Skeletal muscle tissue (tissue), 4 donors: Measurements from ENCODE around the gene TTC27. TPM values are rescaled to one million over a fixed set of nuclear protein-coding genes. Genes with fewer than 3 reads are reported as not detected.

Experiments
- H3K27ac ChIP-seq: one replicate; pipeline ENCODE4 v1.7.0; 2013; ENCODE audit warnings: mild to moderate bottlenecking, low read depth, low read length, inconsistent platforms
- H3K27me3 ChIP-seq, 3 donors: one replicate each; pipeline ENCODE4 v1.7.0; 2013; ENCODE audit warnings: low read length in 3 of 3; ENCODE audit not compliant: control insufficient read depth in 3 of 3, insufficient read depth in 3 of 3
- H3K36me3 ChIP-seq, 3 donors: one replicate each; pipeline ENCODE4 v1.7.0; 2013; ENCODE audit warnings: low read length in 3 of 3; ENCODE audit not compliant: control insufficient read depth in 3 of 3, insufficient read depth in 3 of 3
- H3K4me1 ChIP-seq, 3 donors: one replicate each; pipeline ENCODE4 v1.7.0; 2013; ENCODE audit warnings: low read length in 3 of 3, mild to moderate bottlenecking in 3 of 3; ENCODE audit not compliant: control insufficient read depth in 3 of 3, insufficient read depth in 3 of 3
- H3K4me3 ChIP-seq, 3 donors: one replicate each; pipeline ENCODE4 v1.7.0; 2013; ENCODE audit warnings: low read length in 3 of 3
- H3K9ac ChIP-seq, 3 donors: one replicate each; pipeline ENCODE4 v1.7.0; 2013; ENCODE audit warnings: low read length in 3 of 3, mild to moderate bottlenecking in 3 of 3, moderate library complexity in 2 of 3, low read depth in 1 of 3
- H3K9me3 ChIP-seq, 3 donors: one replicate each; pipeline ENCODE4 v1.7.0; 2013; ENCODE audit warnings: low read length in 3 of 3; ENCODE audit not compliant: control insufficient read depth in 3 of 3
- total RNA-seq: library from RNA; depleted of rRNA; stranded (reverse); fragments of >200 nt; gene quantifications from one replicate; pipeline ENCODE4 v1.2.3, GENCODE V29; 2014
- donor health status: Osteomylitis.

Gene TTC27
- total RNA-seq, 1 donor from 2014 or later, result 23.5 TPM

DNA sequence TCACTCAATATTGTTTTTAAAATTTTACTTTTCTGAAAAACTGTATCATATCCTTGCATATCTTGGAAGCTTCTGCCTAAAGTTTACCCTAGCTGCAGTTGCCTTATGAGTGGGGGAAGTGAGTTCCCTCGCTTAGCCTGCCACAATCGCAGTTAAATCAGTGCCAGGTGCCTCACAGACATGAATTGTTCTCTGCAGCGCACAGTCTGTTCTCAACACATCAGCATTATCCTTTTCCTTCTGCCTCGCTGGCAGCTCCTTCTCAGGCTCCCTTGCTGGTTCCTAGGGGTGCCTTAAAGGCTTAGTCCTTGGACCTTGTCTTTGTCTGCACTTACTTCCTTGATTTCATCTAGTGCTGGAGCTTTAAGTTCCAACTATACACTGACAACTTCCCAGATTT lies 132.8 kb downstream of the TTC27 start:
- no peaks in the 10 kb centered on the region for H3K4me1 ChIP-seq
- no peak overlapping the region for H3K9ac ChIP-seq
- peaks cover 0 to 14% (median 3%) of the 10 kb centered on the region in 3 donors for H3K36me3 ChIP-seq
- no peak overlapping the region for H3K27ac ChIP-seq
- H3K27me3 ChIP-seq, result no peaks in the 10 kb centered on the region
- no peak overlapping the region for H3K4me3 ChIP-seq
- H3K9me3 ChIP-seq, result no peaks in the 10 kb centered on the region

DNA sequence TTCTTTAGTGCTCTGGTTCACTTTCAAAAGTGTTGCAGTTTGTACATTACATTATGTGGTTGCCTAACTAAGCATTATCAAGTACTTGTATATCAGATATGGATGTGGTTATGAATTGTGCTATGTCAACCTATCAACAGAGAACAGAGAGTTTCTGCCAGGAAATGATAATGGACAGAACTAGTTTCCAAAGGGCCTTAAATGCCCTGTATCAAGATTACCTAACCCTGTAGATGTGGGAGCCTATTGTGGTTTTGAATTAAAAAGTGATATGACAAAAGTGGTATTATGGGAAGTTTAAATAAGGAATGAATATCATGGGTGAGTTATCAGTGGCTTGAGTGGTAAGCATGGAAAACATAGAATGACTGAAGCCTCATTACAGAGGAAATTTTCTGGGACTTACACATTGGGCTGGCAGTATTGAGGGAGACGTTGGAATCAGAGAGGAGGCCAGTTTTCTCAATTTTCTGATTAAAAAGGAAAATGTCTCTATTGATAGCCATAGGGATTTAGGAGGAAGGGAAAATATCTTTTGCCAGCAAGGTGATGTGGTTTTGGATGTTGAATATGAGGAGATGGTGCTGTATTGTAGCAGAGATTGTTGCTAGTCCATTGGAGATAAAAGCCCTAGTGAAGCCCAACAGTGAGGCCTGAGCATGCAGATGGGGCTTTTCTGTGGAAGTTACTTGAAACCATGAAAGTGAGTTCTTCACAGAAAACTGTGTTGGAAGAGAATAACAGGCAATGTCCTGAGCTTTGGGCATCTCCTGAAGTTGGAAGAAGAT lies 140.7 kb downstream of the TTC27 start:
- Histone ChIP-seq H3K9me3 (no peaks in the 10 kb centered on the region), H3K27ac (no peak overlapping the region), H3K4me1 (peaks cover 0 to 3% (median 2%) of the 10 kb centered on the region in 3 donors), H3K27me3 (no peaks in the 10 kb centered on the region), H3K4me3 (no peak overlapping the region), H3K36me3 (no peaks in the 10 kb centered on the region), H3K9ac (no peak overlapping the region)

DNA sequence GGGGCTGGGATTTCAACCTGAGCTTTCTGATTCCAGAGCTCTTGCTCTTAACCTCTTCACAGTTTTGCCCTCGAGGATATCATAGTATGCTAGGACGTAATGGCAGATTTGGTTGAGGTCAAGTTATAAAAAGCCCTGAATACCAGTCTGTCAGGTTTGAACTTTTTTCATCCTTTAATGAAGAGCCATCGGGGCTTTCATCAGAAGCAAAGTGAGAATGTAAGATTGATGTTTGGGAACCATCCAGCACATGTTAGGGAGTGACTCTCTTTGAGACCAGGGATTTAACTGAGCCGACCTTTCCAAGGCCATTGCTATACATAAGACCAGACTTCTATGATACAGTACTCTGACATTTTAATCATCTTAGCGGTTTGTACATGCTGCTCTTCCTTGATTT lies 142.5 kb downstream of the TTC27 start:
- Histone ChIP-seq H3K27ac (no peak overlapping the region), H3K27me3 (no peaks in the 10 kb centered on the region)

DNA sequence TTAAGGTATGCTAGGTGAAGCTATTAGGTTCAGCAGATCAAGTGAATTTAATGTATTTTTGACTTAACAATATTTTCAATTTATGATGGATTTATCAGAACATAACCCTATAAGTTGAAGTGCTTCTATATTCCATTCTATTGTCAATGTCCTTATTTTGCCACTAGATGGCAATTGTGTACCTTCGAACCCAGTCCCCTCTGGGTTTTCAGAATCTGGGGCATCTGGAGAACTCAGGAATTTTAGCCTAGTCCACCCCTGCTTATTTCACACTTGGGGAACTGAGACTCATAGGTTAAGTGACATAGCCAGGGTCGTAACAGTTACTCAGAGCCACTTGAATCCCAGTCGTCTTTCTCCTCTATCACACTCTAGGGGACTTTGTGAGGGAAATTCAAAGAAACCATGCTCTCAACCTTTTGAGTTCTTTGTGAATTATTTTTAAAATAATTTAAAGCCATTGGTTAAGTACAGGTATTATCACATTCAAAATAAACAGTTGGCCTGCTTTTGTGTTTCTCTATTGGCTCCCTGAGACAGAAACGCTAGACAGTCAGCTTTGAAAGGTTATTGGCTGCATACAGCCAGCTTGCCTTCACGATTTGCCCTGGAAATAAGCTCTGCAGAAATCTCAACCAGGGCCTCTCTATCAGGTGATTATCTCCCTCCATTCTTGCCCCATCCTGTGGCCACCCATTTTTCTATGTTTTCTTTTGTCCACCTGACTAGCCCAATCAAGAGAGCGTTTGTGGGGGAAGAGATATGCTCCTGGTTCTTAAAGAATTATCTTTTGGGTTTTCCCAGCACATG lies 145.0 kb downstream of the TTC27 start:
- Histone ChIP-seq H3K36me3 (peaks cover 0 to 3% (median 2%) of the 10 kb centered on the region in 3 donors), H3K4me3 (no peak overlapping the region), H3K9me3 (no peaks in the 10 kb centered on the region), H3K4me1 (peaks cover 0 to 3% (median 2%) of the 10 kb centered on the region in 3 donors), H3K27me3 (no peaks in the 10 kb centered on the region), H3K9ac (no peak overlapping the region), H3K27ac (no peak overlapping the region)

More for the DNA sequence above, 142.5 kb downstream of the TTC27 start:
- Histone ChIP-seq H3K4me3 (no peak overlapping the region), H3K36me3 (no peaks in the 10 kb centered on the region), H3K9me3 (no peaks in the 10 kb centered on the region), H3K9ac (no peak overlapping the region), H3K4me1 (peaks cover 0 to 3% (median 2%) of the 10 kb centered on the region in 3 donors)

DNA sequence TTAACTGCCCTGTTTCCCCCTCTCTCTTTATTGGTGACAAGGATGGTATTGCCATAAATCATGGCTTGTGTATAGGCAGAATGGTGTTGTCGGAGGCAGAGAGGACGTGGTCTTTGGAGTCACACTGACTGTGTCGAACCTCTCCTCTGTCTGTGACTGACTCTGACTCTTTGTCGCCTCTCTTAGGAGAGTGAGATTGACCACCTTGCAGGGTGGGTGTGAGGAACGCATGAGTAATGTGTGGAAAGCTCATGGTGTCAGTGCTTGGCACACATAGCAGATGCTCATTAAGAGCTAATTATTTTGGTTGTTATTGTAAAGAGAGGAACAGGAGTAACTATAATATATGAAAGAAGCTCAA lies 145.6 kb downstream of the TTC27 start:
- no peaks in the 10 kb centered on the region for H3K9me3 ChIP-seq
- H3K36me3 ChIP-seq, result peaks cover 0 to 5% (median 3%) of the 10 kb centered on the region in 3 donors
- H3K27me3 ChIP-seq, result no peaks in the 10 kb centered on the region
- H3K4me3 ChIP-seq, result no peak overlapping the region
- H3K9ac ChIP-seq, result no peak overlapping the region
- H3K4me1 ChIP-seq, result peaks cover 0 to 3% (median 2%) of the 10 kb centered on the region in 3 donors
- H3K27ac ChIP-seq, result no peak overlapping the region

DNA sequence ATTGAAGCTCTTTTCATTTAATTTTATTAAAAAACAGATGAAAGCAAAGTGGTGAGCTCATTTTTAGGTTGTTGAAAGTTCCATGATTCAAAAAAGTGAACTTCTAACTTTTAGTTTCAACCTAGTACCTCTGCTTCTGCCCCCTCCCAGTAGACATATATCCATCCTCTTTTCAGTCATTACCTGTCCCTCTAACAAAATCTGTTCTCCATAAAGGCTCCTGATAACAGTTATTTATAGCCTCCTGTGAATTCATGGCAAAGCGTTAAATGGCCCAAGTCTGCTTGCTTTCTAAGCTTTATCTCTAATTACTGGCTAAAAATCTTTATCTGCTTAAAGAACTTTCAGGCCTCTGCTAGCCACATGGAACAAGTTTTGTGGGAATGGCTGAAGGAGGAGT lies 148.1 kb downstream of the TTC27 start:
- peaks cover 0 to 3% (median 2%) of the 10 kb centered on the region in 3 donors for H3K4me1 ChIP-seq
- H3K27ac ChIP-seq, result no peak overlapping the region
- peaks cover 0 to 19% (median 8%) of the 10 kb centered on the region in 3 donors for H3K36me3 ChIP-seq
- H3K27me3 ChIP-seq, result no peaks in the 10 kb centered on the region
- no peak overlapping the region for H3K9ac ChIP-seq
- no peak overlapping the region for H3K4me3 ChIP-seq
- peaks cover 0 to 2% (median 0%) of the 10 kb centered on the region in 3 donors for H3K9me3 ChIP-seq

DNA sequence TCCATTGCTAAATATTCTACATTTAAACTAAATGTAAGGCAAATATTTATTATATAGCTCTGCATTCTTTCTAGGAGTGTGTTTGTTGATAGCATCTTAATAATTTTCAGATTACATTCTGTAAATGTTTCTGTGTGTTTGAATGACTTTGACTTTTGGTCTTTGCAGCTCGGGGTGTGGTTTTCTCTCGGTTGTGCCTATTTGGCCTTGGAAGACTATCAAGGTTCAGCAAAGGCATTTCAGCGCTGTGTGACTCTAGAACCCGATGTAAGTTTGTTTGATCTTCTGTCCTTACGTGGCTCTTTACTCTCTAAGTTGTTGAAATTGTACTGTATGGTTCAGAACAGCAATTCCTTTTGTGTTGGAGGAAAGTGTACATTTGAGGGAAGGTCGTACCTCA lies 149.9 kb downstream of the TTC27 start:
- H3K27ac ChIP-seq, result no peak overlapping the region
- H3K27me3 ChIP-seq, result no peaks in the 10 kb centered on the region
- H3K36me3 ChIP-seq, result peaks cover 0 to 20% (median 8%) of the 10 kb centered on the region in 3 donors
- H3K4me1 ChIP-seq, result peaks cover 0 to 1% (median 1%) of the 10 kb centered on the region in 3 donors
- H3K9ac ChIP-seq, result no peak overlapping the region
- H3K9me3 ChIP-seq, result peaks cover 0 to 4% (median 0%) of the 10 kb centered on the region in 3 donors
- no peak overlapping the region for H3K4me3 ChIP-seq

DNA sequence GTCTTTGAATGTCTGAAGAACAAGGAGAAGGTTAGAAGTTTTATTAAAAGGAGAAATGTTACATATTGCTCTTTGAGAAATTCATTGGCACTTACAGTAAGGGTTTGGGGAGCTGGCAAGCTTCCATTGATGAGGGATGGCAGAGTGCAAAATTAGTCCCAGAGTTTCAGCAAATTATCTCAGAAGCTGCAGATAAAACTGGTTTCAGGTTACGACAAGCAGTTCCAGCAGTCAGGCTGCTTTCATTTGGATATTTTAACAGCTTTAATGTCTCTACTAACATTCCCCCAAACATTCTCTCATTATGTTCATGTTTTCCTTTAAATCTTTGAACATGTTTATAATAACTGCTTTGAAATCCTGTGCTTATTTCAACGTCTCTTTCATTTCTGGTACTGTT lies 153.1 kb downstream of the TTC27 start:
- Histone ChIP-seq H3K27me3 (no peaks in the 10 kb centered on the region), H3K36me3 (peaks cover 0 to 20% (median 8%) of the 10 kb centered on the region in 3 donors), H3K27ac (no peak overlapping the region), H3K4me3 (no peak overlapping the region), H3K9me3 (peaks cover 0 to 4% (median 0%) of the 10 kb centered on the region in 3 donors), H3K9ac (no peak overlapping the region), H3K4me1 (peaks cover 5 to 11% (median 5%) of the 10 kb centered on the region in 3 donors)

DNA sequence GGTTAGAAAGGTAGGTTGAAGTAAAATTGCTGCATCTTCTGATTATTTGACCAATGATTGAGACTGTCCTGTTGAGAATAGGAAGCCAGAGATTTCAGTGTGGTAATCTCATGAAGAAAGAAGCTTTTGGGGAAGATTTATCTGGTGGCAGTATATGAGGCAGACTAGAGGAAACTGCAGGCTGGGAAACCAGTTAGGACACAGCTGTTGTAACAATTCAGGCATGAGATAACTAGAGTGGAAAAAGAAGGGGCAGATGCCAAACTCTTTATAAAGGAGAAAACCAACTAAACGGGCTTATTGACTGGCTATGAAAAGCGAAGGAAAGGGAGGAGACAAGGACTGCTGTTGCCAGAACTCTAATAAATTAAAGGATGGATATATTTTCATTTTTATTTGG lies 155.6 kb downstream of the TTC27 start:
- H3K9ac ChIP-seq, result peak overlapping the region in 1 of 3 donors; percentile 11
- peaks cover 0 to 15% (median 5%) of the 10 kb centered on the region in 3 donors for H3K36me3 ChIP-seq
- no peak overlapping the region for H3K4me3 ChIP-seq
- H3K27me3 ChIP-seq, result no peaks in the 10 kb centered on the region
- peaks cover 8 to 11% (median 9%) of the 10 kb centered on the region in 3 donors for H3K4me1 ChIP-seq
- peaks cover 0 to 4% (median 0%) of the 10 kb centered on the region in 3 donors for H3K9me3 ChIP-seq
- peak overlapping the region; percentile 48 for H3K27ac ChIP-seq

DNA sequence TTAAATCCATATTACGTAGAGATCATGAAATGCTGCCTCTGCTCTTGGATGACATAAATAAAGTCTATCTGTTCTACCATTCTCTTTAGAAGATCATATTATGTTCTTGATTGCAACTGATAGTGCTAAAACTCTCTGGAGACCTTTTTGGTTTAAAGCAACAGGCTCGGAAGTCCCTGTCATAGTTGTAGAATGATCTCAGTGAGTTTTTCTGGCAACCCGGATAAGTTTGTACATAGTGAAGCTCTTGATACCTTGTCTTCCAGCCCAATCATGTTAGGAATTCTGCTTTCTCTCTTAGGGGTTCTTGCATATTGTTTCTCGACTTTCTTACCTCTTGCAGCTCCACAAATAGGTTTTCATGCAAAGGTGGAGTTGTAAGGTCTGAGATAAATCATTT lies 156.1 kb downstream of the TTC27 start:
- Histone ChIP-seq H3K9ac (peak overlapping the region in 1 of 3 donors; percentile 11), H3K36me3 (peaks cover 0 to 12% (median 3%) of the 10 kb centered on the region in 3 donors), H3K27ac (peak overlapping the region; percentile 48)

More for the DNA sequence above, 156.1 kb downstream of the TTC27 start:
- no peaks in the 10 kb centered on the region for H3K27me3 ChIP-seq
- peaks cover 0 to 4% (median 0%) of the 10 kb centered on the region in 3 donors for H3K9me3 ChIP-seq
- H3K4me1 ChIP-seq, result peaks cover 8 to 11% (median 11%) of the 10 kb centered on the region in 3 donors
- no peak overlapping the region for H3K4me3 ChIP-seq
